HG02678 (cell line): Measurements from ENCODE around the gene BPIFB6.

Experiments used
- ATAC-seq: cut with Tn5 transposase; IDR thresholded peaks from one replicate; pipeline ENCODE4 v1.9.1; 2021; ENCODE audit warnings: mild to moderate bottlenecking, moderate library complexity; ENCODE audit not compliant: unreplicated experiment

BPIFB6 gene

GRCh38 chr20:33082546-33082945, 51.1 kb downstream of the BPIFB6 start:
- no peak for ATAC-seq

GRCh38 chr20:33083544-33084340, 52.3 kb downstream of the BPIFB6 start:
- no peak for ATAC-seq

DNA sequence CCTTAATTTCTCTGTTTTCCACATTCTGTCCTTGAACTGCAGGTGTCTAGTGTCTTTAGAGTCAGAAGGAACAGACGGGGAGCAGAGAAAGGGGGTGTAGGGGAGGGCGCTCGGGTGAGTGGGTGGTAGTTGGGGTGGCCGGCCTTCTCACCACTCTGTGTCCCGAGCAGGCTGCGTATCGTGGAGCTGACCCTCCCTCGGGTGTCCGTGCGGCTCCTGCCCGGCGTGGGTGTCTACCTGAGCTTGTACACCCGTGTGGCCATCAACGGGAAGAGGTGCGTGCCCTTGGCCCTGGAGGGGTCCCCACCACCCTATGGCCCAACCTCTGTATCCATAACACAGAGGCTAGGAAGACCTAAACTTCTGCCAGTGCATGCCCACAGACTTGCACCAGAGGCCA, 53.3 kb downstream of the BPIFB6 start:
- ATAC-seq, result no peak

DNA sequence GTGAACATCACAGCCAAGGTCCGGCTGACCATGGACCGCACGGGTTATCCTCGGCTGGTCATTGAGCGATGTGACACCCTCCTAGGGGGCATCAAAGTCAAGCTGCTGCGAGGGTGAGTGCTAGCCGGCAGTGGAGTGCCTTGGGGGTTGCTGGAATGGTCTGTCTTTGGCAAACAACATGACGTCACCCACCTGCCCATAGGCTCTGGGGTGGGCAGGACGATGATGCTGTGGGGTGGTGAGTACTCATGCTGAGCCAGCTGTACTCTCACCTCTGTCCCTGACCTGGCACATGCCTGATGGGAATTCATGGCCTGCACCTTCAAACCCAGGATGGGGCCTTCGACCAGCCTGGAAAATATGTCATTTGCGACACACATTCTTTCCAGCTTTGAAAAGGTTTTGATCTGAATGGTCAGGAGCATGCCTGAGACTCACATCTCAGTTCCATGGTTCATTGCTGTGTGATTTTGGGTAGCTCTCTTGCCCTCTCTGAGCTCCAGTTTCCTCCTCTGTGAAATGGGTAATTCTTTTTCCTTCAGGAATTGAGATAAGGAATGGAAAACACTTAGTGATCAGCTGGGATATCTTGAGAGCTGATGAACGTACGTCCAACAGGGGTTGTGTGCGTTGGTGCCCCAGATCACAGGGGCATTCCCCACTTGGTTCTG, 54.7 kb downstream of the BPIFB6 start:
- ATAC-seq, result no peak

DNA sequence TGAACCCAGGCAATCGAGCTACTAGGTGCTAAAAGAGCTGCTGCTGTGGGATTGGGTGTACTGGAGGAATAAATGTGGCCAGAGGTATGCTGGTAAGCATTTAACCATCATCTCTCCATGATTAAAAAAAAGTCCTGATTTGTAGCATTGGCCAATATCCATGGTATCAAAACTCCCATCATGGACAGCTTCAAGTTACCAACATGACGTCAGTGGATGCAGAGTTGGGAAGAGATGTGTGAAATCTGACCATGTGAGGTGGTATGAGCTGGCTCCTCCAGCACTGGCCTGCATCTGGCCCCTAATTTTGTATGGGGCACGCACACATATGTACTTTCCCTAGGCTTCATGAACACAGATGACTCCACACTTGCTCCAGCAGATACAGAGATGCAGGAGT, 59.7 kb downstream of the BPIFB6 start:
- no peak for ATAC-seq

DNA sequence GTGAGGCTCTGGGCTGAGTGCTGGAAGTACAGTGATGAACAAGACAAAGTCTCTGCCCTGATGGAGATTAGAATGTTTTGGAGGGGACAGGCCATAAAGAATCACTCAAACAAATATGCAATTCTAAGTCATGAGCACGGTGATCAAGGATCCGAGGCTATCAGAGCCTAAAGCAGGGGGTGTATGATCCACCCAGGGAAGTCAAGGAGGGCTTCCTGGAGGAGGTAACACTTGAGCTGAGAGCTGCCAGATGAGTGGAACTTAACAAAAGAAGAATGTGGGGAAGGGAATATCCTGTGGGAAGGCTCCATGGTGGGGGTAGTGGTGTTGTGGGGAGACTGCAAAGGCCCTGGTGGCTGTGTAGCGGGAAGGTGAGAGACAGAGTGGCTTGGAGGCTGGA, 60.2 kb downstream of the BPIFB6 start:
- ATAC-seq, result no peak

DNA sequence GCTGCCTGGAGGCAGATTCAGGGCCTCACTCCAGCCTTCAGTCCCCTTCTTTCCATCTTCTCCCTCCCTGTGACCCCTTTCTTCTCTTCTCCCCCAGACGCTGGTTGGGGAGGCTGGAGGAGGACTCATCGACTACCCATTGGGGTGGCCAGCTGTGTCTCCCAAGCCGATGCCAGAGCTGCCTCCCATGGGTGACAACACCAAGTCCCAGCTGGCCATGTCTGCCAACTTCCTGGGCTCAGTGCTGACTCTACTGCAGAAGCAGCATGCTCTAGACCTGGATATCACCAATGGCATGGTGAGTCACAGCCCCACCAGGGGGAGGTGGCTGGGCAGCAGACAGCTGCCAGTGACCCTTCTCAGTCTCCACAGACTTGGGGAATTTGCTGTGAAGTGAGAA, 60.9 kb downstream of the BPIFB6 start:
- no peak for ATAC-seq

- no peak for ATAC-seq
Observed at GRCh38 chr20:33093074-33093473, 61.6 kb downstream of the BPIFB6 start.

- no peak for ATAC-seq
Observed at GRCh38 chr20:33093582-33093981, 62.1 kb downstream of the BPIFB6 start.
